NB4 (cell line): ENCODE measurements around the gene ROBO1.

ENCODE experiments used
- TF ChIP-seq, protein P1 (sequence below): IDR thresholded peaks from one replicate; pipeline ENCODE4 v1.5.1; 2012; ENCODE audit warnings: low read depth, low read length
- TF ChIP-seq, protein P2 (sequence below): IDR thresholded peaks from 2 replicates; pipeline ENCODE4 v1.6.1; 2011; ENCODE audit warnings: low read depth, low read length

DNA sequence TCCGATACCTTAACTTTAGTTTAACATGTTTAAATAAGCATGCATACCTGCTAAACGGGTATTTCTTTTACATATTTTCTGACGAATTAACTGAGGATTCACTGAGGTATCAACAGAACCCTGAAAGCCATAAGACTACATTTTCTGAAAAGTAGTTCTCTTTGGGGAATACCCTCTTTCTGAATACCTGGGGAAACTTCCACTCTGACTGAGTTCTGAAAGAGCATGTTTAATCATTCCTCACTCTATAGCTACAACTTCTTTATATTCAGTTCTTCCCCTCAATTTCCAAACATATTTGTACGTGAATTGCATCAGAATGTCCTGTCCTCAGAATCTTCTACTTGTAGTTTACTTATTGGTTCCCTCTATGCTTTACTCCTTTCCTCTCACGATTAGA lies 403.0 kb downstream of the ROBO1 start:
- TF ChIP-seq, protein P1, sequence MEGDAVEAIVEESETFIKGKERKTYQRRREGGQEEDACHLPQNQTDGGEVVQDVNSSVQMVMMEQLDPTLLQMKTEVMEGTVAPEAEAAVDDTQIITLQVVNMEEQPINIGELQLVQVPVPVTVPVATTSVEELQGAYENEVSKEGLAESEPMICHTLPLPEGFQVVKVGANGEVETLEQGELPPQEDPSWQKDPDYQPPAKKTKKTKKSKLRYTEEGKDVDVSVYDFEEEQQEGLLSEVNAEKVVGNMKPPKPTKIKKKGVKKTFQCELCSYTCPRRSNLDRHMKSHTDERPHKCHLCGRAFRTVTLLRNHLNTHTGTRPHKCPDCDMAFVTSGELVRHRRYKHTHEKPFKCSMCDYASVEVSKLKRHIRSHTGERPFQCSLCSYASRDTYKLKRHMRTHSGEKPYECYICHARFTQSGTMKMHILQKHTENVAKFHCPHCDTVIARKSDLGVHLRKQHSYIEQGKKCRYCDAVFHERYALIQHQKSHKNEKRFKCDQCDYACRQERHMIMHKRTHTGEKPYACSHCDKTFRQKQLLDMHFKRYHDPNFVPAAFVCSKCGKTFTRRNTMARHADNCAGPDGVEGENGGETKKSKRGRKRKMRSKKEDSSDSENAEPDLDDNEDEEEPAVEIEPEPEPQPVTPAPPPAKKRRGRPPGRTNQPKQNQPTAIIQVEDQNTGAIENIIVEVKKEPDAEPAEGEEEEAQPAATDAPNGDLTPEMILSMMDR, result no peak
- TF ChIP-seq, protein P2, sequence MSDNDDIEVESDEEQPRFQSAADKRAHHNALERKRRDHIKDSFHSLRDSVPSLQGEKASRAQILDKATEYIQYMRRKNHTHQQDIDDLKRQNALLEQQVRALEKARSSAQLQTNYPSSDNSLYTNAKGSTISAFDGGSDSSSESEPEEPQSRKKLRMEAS, result no peak
